Caco-2 (cell line): ENCODE results near the gene PARD3. TPM values are rescaled to one million over a fixed set of nuclear protein-coding genes. Genes with fewer than 3 reads are reported as not detected.

ENCODE experiments used
- BruUV-seq: library from RNA; stranded (reverse); fragments of 400-500 nt; replicated peaks from 2 replicates; lab custom pipeline; 2021; lab: Mats Ljungman, UMichigan
- CTCF ChIA-PET: fragments of 300-600 bp; sonication (Branson Sonifier 250); formaldehyde crosslinking; loops from one replicate; lab custom pipeline; 2022; ENCODE audit warnings: antibody characterized with exemption; lab: Charles Lee
- POLR2A ChIA-PET: fragments of 300-600 bp; sonication (Branson Sonifier 250); formaldehyde crosslinking; loops from one replicate; lab custom pipeline; 2022; ENCODE audit warnings: antibody characterized with exemption; lab: Charles Lee
- DNase-seq, 2 experiments: peaks; one replicate each; pipeline versions ENCODE4 v3.0.0 to v3.0.0-alpha.2; 2020 to 2022
- H3K27me3 ChIP-seq: replicated peaks from 2 replicates; pipeline ENCODE4 v1.6.0; 2011; ENCODE audit warnings: low read length; ENCODE audit not compliant: control insufficient read depth, insufficient read depth
- H3K36me3 ChIP-seq: 2 replicates; pipeline ENCODE4 v1.5.1; 2011; ENCODE audit warnings: low read length; ENCODE audit not compliant: control insufficient read depth, insufficient read depth
- H3K4me1 ChIP-seq: fragments of 250-450 bp; sonication (Bioruptor Pico); 2 replicates; pipeline ENCODE4 v1.5.1; 2020; ENCODE audit warnings: mild to moderate bottlenecking
- H3K4me3 ChIP-seq: 2 replicates; pipeline ENCODE4 v1.5.1; 2011; ENCODE audit warnings: low read depth, mild to moderate bottlenecking, control low read depth, low read length
- H3K9me3 ChIP-seq: fragments of 250-450 bp; sonication (Bioruptor Pico); 2 replicates; pipeline ENCODE4 v1.5.1; 2020; ENCODE audit warnings: mild to moderate bottlenecking, moderate library complexity
- H3K27ac Mint-ChIP-seq: one replicate; pipeline ENCODE4 v1.8.0; 2022; ENCODE audit warnings: mixed read lengths; ENCODE audit not compliant: unreplicated experiment
- H3K27me3 Mint-ChIP-seq: one replicate; pipeline ENCODE4 v1.8.0; 2022; ENCODE audit warnings: mixed read lengths; ENCODE audit not compliant: insufficient read depth, unreplicated experiment
- H3K36me3 Mint-ChIP-seq: one replicate; pipeline ENCODE4 v1.8.0; 2022; ENCODE audit warnings: mild to moderate bottlenecking, mixed read lengths; ENCODE audit not compliant: insufficient read depth, unreplicated experiment
- H3K4me1 Mint-ChIP-seq: one replicate; pipeline ENCODE4 v1.8.0; 2022; ENCODE audit warnings: low read depth, mixed read lengths; ENCODE audit not compliant: unreplicated experiment
- H3K4me3 Mint-ChIP-seq: one replicate; pipeline ENCODE4 v1.8.0; 2022; ENCODE audit warnings: mild to moderate bottlenecking, moderate library complexity, mixed read lengths; ENCODE audit not compliant: unreplicated experiment
- H3K9me3 Mint-ChIP-seq: one replicate; pipeline ENCODE4 v1.8.0; 2022; ENCODE audit warnings: mixed read lengths; ENCODE audit not compliant: unreplicated experiment
- CTCF ChIP-seq, 2 experiments: fragments of 200-600 bp in 1 of 2; IDR thresholded peaks; 1 replicate in 1 of 2; 2 replicates in 1 of 2; pipeline versions ENCODE4 v1.5.1 to v1.8.0; 2011 to 2022; ENCODE audit warnings: antibody characterized with exemption in 1 of 2, control low read depth in 1 of 2, inconsistent platforms in 1 of 2, low read depth in 1 of 2, low read length in 1 of 2, mild to moderate bottlenecking in 1 of 2, moderate library complexity in 1 of 2; ENCODE audit not compliant: insufficient read depth in 1 of 2, severe bottlenecking in 1 of 2, unreplicated experiment in 1 of 2
- intact Hi-C: fragments of 100-400 bp; cut with micrococcal nuclease; formaldehyde crosslinking; loops from one replicate; pipeline ENCODE4 v1.10.0; 2022; ENCODE audit not compliant: unreplicated experiment
- total RNA-seq: library from RNA; stranded (reverse); gene quantifications from 2 replicates; pipeline ENCODE4 v1.2.3, GENCODE V29; 2022

Gene PARD3
- total RNA-seq, 1 experiment from 2014 or later = 80.7 TPM

GRCh38 chr10:34835908-34836508, 20.9 kb upstream of the PARD3 start:
- no peak for TF ChIP-seq CTCF (IDR thresholded peaks at IDR 0.05; ENCODE audit: insufficient read depth in 1 of 2, low read depth in 1 of 2, low read length in 1 of 2, severe bottlenecking in 1 of 2, unreplicated experiment in 1 of 2)
- ChIA-PET POLR2A (no interaction called here), CTCF (no interaction called here)
- H3K36me3 Mint-ChIP-seq = no peaks in the 10 kb centered on the region
- Histone ChIP-seq H3K4me3 (no peak overlapping the region), H3K4me1 (no peaks in the 10 kb centered on the region), H3K27me3 (no peaks in the 10 kb centered on the region), H3K36me3 (no peaks in the 10 kb centered on the region), H3K9me3 (no peaks in the 10 kb centered on the region)
- no peaks in the 10 kb centered on the region for H3K4me1 Mint-ChIP-seq
- no peaks in the 10 kb centered on the region for H3K27me3 Mint-ChIP-seq
- no peak for DNase-seq
- intact Hi-C loops = no loop called here
- no TSS peak for BruUV-seq
- no peak overlapping the region for H3K27ac Mint-ChIP-seq
- no peak overlapping the region for H3K4me3 Mint-ChIP-seq
- H3K9me3 Mint-ChIP-seq = no peaks in the 10 kb centered on the region

GRCh38 chr10:34834274-34834673, 19.2 kb upstream of the PARD3 start:
- Mint-ChIP-seq H3K4me1 (no peaks in the 10 kb centered on the region), H3K9me3 (no peaks in the 10 kb centered on the region), H3K36me3 (no peaks in the 10 kb centered on the region), H3K4me3 (no peak overlapping the region), H3K27me3 (no peaks in the 10 kb centered on the region), H3K27ac (no peak overlapping the region)
- H3K27me3 ChIP-seq = no peaks in the 10 kb centered on the region
- 0 out of 2 replicates have a peak, but pooled peaks cover 5% of the 10 kb centered on the region for H3K4me1 ChIP-seq
- no peak for TF ChIP-seq CTCF (IDR thresholded peaks at IDR 0.05; ENCODE audit: insufficient read depth in 1 of 2, low read depth in 1 of 2, low read length in 1 of 2, severe bottlenecking in 1 of 2, unreplicated experiment in 1 of 2)
- H3K36me3 ChIP-seq = no peaks in the 10 kb centered on the region
- ChIA-PET POLR2A (no interaction called here), CTCF (no interaction called here)
- no TSS peak for BruUV-seq
- intact Hi-C loops = no loop called here
- H3K9me3 ChIP-seq = no peaks in the 10 kb centered on the region
- no peak overlapping the region for H3K4me3 ChIP-seq
- DNase-seq = no peak

- Histone ChIP-seq H3K4me3 (no peak overlapping the region), H3K4me1 (0 out of 2 replicates have a peak, but pooled peaks cover 5% of the 10 kb centered on the region), H3K27me3 (no peaks in the 10 kb centered on the region), H3K36me3 (no peaks in the 10 kb centered on the region), H3K9me3 (no peaks in the 10 kb centered on the region)
- no TSS peak for BruUV-seq
- ChIA-PET CTCF (no interaction called here), POLR2A (no interaction called here)
- Mint-ChIP-seq H3K27ac (no peak overlapping the region), H3K27me3 (no peaks in the 10 kb centered on the region), H3K4me3 (peak overlapping the region; percentile 40), H3K9me3 (no peaks in the 10 kb centered on the region), H3K36me3 (no peaks in the 10 kb centered on the region), H3K4me1 (peaks cover under 1% of the 10 kb centered on the region)
- TF ChIP-seq CTCF (IDR thresholded peaks at IDR 0.05; ENCODE audit: insufficient read depth in 1 of 2, low read depth in 1 of 2, low read length in 1 of 2, severe bottlenecking in 1 of 2, unreplicated experiment in 1 of 2) = no peak
- no peak for DNase-seq
- intact Hi-C loops = no loop called here
Observed at GRCh38 chr10:34830217-34830822, 15.2 kb upstream of the PARD3 start.
